Lower leg skin (tissue), 4 donors: ENCODE measurements around the gene STN1. TPM values are rescaled to one million over a fixed set of nuclear protein-coding genes. Genes with fewer than 3 reads are reported as not detected.

Experiments
- DNase-seq, 2 donors: peaks; one replicate each; pipeline ENCODE4 v3.0.0-alpha.2; 2019; ENCODE audit warnings: low spot score in 2 of 2
- H3K4me3 ChIP-seq: fragments of 200-600 bp; sonication (generic); 2 replicates; pipeline ENCODE4 v1.5.1; 2017; ENCODE audit warnings: mild to moderate bottlenecking, low read depth; ENCODE audit not compliant: poor library complexity, severe bottlenecking
- POLR2A ChIP-seq, 2 donors: fragments of 450-650 bp; IDR thresholded peaks; one replicate each; pipeline ENCODE4 v1.6.1; 2016 to 2017; ENCODE audit warnings: antibody characterized with exemption in 2 of 2, mild to moderate bottlenecking in 1 of 2, moderate library complexity in 1 of 2
- WGBS, 2 donors: methylation state at CpG; one replicate each; pipeline ENCODE4 v1.1.5; 2018; 5-methylcytosine and 5-hydroxymethylcytosine counted together
- intact Hi-C: fragments of 100-400 bp; cut with DNase I; formaldehyde crosslinking; loops from one replicate; pipeline ENCODE4 v1.15.0; 2023; ENCODE audit warnings: low total_unique reads
- total RNA-seq, 4 donors: library from RNA; depleted of rRNA; stranded (reverse); fragments of >200 nt; gene quantifications; one replicate each; pipeline ENCODE4 v1.1.0, GENCODE V29; 2016
- TF ChIP-seq, protein P1 (sequence below), 3 donors: fragments of 450-650 bp; IDR thresholded peaks; one replicate each; pipeline ENCODE4 v1.5.1; 2016; ENCODE audit warnings: antibody characterized with exemption in 3 of 3, mild to moderate bottlenecking in 3 of 3, moderate library complexity in 2 of 3

The STN1 gene
- total RNA-seq, 4 donors from 2014 or later: 13.0 to 33.3 (median 18.4) TPM

DNA sequence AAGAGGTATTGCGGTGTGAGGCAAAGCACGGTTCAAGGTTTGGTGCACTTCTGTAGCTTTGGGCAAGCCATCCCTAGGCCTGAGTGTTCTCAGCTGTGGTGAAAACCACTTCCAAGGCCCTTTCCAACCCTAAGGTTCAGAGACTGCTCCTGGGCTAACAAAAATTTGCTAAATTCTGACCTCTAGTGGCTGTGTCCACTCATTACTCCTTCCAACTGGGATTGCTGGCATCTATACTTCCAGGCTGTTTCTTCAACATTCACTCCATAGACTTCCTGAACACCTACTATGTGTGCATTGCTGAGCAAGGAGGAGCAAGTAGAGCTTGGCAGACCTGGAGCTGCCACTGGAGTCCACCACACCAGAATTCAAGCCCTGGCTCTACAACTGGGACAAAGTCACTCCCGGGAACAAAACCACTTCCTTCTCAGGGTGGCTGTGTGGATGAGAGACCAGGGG is 33.3 kb downstream of the STN1 start:
- 51 to 70% methylated on average over 3 of the region's 3 CpGs for WGBS, 2 donors
- peak in 1 of 2 donors; percentile 61 for DNase-seq
- no peak overlapping the region for H3K4me3 ChIP-seq
- no peak for TF ChIP-seq POLR2A (IDR thresholded peaks at IDR 0.05)
- TF ChIP-seq, protein P1, sequence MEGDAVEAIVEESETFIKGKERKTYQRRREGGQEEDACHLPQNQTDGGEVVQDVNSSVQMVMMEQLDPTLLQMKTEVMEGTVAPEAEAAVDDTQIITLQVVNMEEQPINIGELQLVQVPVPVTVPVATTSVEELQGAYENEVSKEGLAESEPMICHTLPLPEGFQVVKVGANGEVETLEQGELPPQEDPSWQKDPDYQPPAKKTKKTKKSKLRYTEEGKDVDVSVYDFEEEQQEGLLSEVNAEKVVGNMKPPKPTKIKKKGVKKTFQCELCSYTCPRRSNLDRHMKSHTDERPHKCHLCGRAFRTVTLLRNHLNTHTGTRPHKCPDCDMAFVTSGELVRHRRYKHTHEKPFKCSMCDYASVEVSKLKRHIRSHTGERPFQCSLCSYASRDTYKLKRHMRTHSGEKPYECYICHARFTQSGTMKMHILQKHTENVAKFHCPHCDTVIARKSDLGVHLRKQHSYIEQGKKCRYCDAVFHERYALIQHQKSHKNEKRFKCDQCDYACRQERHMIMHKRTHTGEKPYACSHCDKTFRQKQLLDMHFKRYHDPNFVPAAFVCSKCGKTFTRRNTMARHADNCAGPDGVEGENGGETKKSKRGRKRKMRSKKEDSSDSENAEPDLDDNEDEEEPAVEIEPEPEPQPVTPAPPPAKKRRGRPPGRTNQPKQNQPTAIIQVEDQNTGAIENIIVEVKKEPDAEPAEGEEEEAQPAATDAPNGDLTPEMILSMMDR (IDR thresholded peaks at IDR 0.05): peak in 1 of 3 donors; percentile 27
- intact Hi-C loops: loop anchor here (5.0 to 10.0 kb wide), 3 partner anchors 172 to 323 kb away; no protein-coding TSS in a partner anchor

DNA sequence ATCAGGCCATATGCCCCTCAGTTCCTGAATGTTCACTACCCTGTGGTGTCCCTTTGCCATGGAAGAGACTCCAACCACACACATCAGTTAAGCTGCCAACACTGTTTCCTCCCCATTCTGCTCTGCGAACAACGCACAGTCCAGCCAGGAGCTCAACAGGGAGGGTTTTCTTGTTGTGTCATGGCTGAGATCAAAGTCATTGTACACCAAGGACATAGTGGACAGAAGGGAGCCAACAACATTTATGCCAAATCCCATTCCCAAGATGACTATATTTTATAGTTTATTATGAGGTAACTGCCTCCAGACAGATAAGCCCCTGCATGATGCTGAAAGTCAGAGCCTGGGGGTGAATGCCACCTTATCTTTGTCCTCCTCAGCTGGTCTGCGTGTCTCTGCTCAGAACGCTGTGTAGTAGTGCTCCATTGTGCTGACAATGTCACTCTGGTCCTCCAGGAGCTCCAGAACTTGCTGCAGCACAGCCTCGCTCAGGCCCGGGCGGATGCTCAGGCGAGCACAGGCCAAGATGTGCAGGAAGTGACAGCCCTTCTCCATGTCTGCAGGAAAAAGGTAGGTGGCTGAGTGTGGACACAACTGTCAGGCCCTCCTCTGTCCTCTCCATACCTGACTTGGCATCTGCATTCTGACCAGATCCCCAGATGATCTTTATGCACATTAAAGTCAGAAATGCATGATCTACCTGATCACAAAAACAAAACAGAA is 35.5 kb downstream of the STN1 start:
- intact Hi-C loops: loop anchor here (5.0 to 10.0 kb wide), 2 partner anchors 170 to 288 kb away; no protein-coding TSS in a partner anchor
- H3K4me3 ChIP-seq: no peak overlapping the region
- no peak for TF ChIP-seq POLR2A (IDR thresholded peaks at IDR 0.05)
- TF ChIP-seq, protein P1 (IDR thresholded peaks at IDR 0.05): no peak
- WGBS, 2 donors: 57 to 58% methylated on average over 8 of the region's 8 CpGs
- DNase-seq: peak in 1 of 2 donors; percentile 74

DNA sequence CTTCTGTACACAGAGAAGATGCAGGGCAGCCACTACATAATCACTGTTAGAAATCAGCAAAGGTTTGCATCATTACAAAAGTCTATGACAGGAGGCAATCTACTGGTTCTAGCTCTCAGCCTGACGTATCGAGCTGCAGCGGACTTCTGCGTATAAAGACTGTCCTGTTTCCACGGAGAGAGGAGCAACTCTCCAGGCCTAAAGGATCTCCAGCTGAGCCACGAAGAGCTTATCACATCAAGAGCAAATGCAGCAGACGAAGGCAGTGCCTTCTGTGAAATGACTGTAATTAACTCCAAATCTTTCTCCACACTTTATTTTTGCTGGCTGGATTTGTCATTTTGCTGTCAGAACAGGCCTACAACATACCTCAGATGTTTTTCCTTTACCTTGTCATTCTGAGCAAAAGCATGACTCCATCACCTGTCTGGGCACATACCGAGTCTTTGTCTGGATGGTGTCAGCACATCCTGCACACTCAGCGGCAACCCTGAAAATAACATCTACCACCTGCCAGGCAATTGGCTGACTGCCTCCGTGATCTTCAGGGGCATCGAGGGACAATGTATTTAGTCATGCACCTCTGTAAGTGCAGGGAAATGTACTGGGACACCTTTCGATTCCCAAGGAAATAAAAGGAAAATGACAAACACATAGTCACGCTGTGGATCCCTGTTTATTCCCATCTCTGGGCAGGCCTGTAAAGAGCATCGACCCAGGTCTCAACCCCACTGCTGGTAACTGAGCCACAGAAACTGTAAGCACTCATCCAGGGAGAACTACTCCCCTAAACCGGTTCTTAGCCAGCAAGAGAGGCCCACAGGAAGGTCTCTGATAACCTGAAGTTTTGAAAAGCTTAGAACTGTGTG is 36.3 kb downstream of the STN1 start:
- intact Hi-C loops: loop anchor here (1.0 to 10.0 kb wide), 3 partner anchors 26 to 287 kb away; partner anchors contain the start of gene SH3PXD2A
- peak; percentile 68 to 69 for DNase-seq
- H3K4me3 ChIP-seq: no peak overlapping the region
- 53 to 64% methylated on average over 15 of the region's 15 CpGs for WGBS, 2 donors
- no peak for TF ChIP-seq POLR2A (IDR thresholded peaks at IDR 0.05)
- TF ChIP-seq, protein P1 (IDR thresholded peaks at IDR 0.05): no peak

DNA sequence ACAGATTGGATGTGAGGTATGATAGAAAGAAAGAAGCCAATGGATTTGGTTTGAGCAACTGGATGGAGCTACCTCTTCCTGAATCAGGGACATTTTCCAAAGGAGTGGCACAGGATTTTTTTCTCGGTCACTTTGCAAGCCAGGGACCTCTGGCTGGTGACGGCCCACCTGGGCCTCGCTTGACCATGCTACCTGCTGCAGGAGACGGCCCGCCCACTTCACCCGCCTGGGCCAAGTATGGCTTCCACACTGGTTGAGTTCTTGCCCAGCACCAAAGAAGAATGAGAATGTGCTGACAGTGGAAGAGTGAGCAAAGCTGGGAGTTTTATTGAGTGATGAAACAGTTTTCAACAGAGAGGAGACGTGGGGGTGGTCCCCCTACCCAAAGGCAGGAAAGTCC is 38.2 kb downstream of the STN1 start:
- TF ChIP-seq, protein P1 (IDR thresholded peaks at IDR 0.05): no peak
- TF ChIP-seq POLR2A (IDR thresholded peaks at IDR 0.05): no peak
- intact Hi-C loops: loop anchor here (2.0 to 10.0 kb wide), 3 partner anchors 57 to 285 kb away; no protein-coding TSS in a partner anchor
- no peak overlapping the region for H3K4me3 ChIP-seq
- 64 to 85% methylated on average over 7 of the region's 7 CpGs for WGBS, 2 donors
- peak in 1 of 2 donors; percentile 76 for DNase-seq

DNA sequence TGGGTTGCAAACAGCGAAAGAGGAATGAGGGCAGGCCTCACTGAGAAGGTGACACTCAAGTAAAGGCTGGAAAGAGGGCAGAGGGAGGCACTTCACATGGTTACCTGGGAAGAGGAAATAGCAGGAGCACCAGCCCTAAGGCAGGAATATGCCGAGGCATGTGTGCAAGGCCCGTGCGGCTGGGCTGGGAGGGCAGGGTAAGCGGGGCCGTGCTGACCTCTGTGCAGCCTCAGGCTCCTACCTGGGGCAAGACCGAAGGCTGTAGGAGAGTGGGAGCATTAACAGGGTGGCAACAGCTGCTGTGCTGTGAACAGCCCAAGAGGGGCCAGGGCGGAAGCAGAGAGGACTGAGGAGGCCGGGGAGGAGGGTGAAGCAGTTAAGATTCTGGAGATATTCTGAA is 38.6 kb downstream of the STN1 start:
- 54 to 60% methylated on average over 9 of the region's 9 CpGs for WGBS, 2 donors
- intact Hi-C loops: loop anchor here (2.0 kb wide), 1 partner anchor 57 kb away; no protein-coding TSS in a partner anchor
- no peak for TF ChIP-seq POLR2A (IDR thresholded peaks at IDR 0.05)
- TF ChIP-seq, protein P1 (IDR thresholded peaks at IDR 0.05): no peak
- H3K4me3 ChIP-seq: no peak overlapping the region
- peak in 1 of 2 donors; percentile 80 for DNase-seq
